H7 (cell line): ENCODE results near the gene GDF7. TPM values are rescaled to one million over a fixed set of nuclear protein-coding genes. Genes with fewer than 3 reads are reported as not detected.

ENCODE experiments used
- DNase-seq: peaks from one replicate; pipeline ENCODE4 v3.0.0; 2012
- H3K27me3 ChIP-seq: 2 replicates; pipeline ENCODE4 v1.6.0; 2011; ENCODE audit warnings: mild to moderate bottlenecking, low read length; ENCODE audit not compliant: control insufficient read depth, insufficient read depth
- H3K36me3 ChIP-seq: replicated peaks from 2 replicates; pipeline ENCODE4 v1.5.1; 2011; ENCODE audit warnings: low read length; ENCODE audit not compliant: control insufficient read depth, insufficient read depth
- H3K4me3 ChIP-seq: 2 replicates; pipeline ENCODE4 v1.5.1; 2011; ENCODE audit warnings: low read depth, mild to moderate bottlenecking, control low read depth, low read length, moderate library complexity; ENCODE audit not compliant: insufficient read depth
- total RNA-seq: library from RNA; depleted of rRNA; stranded (reverse); fragments of >200 nt; shearing (Covaris generic); gene quantifications from 2 replicates; pipeline ENCODE4 v1.2.3, GENCODE V29; 2014

GDF7 gene
- total RNA-seq, 1 experiment from 2014 or later, result 1.4 TPM

DNA sequence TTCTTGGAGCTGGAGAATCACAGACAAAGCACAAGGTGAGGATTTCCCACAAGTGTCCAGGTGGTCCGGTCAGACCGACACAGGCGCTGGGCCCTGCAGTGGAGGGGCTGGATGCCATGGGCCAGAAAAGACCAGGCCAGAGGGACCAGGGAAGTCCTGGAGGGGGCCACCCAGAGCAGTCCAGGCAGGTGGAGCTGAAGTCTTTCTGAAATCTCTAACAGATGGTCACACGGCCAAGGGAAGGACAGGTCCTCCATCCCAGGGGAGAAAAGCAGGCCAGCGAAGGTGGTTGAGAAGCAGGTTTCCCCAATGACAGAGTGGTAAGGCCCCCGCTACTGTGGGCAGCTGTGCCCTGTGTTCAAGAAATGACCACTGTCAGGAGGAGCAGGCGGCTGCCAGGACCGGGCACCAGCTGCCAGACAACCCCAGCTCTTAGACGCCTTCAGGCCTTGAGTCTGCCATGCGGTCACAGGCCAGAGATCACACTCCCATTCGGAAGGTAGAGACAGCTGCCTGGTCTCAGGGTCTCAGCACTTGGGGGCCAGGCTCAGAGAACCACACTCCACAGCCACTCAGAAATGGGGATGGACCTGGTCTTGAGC is 42.0 kb upstream of the GDF7 start:
- Histone ChIP-seq H3K4me3 (no peak overlapping the region), H3K36me3 (no peaks in the 10 kb centered on the region), H3K27me3 (no peaks in the 10 kb centered on the region)
- no peak for DNase-seq

DNA sequence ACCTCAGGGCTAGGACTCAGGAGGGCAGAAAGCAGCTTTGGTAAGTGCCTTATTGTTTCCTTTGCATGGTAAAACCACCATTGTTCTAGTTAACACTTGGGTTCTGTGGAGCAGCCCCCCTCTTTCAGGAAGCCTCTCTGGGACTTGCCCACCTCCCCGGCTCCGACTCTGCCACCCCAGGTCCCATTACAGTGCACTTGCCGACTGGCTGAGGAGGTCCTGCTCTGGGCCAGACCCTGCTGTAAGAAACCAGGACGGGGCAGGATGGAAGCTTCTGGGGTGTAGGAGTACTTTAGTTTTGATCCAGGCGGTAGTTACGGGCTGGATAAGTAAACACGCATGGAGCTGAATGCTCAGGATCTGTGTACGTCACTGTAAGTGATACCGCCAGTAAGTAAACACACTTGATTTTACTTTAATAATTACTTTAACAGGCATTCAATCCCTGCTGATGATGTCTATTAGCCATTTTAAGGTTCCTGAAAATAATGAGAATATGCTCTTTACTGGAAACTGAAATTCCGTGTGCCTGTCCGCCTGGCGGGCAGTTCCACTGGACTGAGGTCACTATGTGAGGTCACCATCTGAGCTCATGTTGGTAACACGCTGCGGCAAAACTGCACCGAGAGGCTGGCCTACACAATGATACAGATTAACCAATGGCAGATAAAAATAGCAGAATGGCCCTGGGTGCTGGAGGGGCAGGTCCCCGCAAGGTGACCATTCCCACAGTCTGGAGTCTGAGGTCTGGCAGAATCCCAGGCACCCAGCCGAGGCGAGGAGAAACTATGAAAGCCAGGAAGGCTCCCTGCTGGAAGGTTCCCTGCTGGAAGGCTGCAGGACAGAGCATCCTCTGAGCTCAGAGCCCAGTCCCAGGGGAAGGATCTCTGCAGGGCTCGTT is 41.2 kb upstream of the GDF7 start:
- Histone ChIP-seq H3K4me3 (no peak overlapping the region), H3K27me3 (no peaks in the 10 kb centered on the region), H3K36me3 (no peaks in the 10 kb centered on the region)
- no peak for DNase-seq

DNA sequence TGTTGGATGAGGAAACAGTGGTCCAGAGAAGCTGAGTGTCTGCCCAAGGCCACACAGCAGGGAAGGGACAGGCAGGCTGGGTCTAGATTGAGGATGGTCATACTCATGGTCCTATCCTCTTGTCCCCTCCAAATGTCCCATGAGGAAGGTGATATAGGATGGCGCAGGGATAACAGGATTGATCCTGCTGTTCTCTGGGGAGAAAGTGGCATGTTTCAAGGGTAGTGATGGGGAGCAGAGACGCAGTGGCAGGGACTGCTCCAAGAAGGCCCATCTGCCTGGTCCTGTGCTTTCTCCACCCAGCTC is 40.6 kb upstream of the GDF7 start:
- DNase-seq, result no peak

DNA sequence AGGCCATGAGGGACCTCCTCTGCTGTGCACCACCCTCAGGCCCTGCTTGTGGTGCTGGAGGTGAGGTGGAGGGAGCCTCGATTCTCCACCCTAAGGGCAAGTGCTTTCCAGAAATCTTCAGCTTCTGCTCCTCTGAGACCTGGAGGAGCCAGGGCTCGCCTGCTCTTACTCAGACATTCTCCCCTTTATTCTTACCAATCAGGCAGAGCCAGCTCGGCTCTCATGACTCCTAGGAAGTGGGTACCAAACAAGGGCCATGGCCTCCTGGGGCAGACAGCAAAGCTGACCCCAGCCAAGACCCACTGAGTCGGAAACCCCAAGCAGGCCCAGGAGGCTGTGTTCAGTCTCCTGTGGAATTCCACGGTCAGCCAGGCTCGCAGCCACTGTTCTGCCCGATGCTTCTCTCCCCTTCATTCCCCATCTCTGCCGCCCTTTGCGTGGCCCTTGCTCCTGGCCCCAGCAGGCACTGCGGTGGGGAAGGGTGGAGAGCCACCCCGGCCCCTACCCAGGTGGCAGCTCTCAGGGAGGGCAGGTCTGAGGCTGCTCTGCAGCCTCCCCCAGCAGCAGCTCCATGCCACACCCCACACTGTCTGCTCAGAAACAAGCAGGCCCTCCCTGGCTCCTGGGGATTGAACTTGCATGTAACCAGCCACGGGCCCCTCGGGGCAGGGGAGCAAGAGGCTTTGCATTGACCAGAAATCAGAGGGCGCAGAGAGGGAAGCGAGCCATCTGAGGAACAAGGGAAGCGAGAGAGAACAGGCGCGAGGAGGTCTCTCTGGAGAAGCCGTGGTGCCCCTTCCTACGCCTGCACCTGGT is 40.0 kb upstream of the GDF7 start:
- H3K36me3 ChIP-seq, result no peaks in the 10 kb centered on the region
- DNase-seq, result no peak
- no peak overlapping the region for H3K4me3 ChIP-seq

More for the DNA sequence above, 40.6 kb upstream of the GDF7 start:
- Histone ChIP-seq H3K36me3 (no peaks in the 10 kb centered on the region), H3K4me3 (no peak overlapping the region), H3K27me3 (no peaks in the 10 kb centered on the region)

DNA sequence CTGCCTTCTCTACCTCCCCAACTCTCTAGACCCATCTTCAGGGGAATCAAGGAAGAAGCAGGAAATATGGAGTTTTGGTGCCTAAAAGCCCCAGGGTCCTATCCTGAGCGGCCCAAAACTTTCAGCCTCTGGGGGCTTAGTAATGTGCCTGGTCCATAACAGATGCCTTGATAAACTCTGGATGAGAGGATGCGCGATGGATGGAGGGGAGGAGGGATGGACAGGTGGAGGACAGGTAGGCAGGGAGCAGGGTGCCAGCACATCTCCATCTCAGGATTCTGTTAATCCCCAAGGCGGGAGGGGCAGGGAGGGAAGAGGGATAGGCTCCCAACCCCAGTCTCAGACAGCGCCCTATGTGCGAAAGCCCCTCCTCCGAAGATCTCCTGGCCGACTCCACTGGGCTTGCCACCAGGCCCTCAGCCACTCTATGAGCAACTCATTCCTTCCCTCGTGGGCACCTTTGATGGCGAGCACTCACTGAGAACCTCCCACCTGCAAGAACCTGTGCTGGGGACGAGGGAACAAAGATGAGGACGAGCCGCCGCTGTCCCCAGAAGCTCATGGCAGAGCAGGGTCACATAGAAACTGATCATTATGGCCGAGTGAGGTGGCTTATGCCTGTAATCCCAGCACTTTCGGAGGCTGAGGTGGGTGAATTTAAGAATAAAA is 39.1 kb upstream of the GDF7 start:
- H3K36me3 ChIP-seq, result no peaks in the 10 kb centered on the region
- no peak overlapping the region for H3K4me3 ChIP-seq
- H3K27me3 ChIP-seq, result no peaks in the 10 kb centered on the region
- DNase-seq, result no peak

More for the DNA sequence above, 40.0 kb upstream of the GDF7 start:
- H3K27me3 ChIP-seq, result no peaks in the 10 kb centered on the region

DNA sequence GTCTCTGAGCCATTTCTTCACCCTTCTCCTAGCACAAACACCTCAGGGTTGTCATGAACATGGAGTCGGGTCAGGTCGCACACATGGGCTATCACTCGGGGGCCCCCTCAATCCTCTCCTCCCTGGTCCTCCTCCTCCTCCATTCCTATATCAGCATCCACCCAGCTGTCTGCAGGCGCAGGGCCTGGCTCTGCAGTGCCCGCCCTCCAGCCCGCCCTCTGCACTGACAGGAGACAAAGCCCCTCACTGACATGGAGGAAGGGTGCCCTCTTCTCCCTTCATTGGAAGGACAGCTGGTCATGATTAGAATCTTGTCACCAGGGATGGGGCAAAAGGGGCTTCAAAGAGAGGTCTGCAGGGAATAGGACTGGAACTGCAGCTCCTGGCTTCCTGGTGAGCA is 37.8 kb upstream of the GDF7 start:
- Histone ChIP-seq H3K36me3 (no peaks in the 10 kb centered on the region), H3K27me3 (no peaks in the 10 kb centered on the region), H3K4me3 (no peak overlapping the region)
- DNase-seq, result no peak

DNA sequence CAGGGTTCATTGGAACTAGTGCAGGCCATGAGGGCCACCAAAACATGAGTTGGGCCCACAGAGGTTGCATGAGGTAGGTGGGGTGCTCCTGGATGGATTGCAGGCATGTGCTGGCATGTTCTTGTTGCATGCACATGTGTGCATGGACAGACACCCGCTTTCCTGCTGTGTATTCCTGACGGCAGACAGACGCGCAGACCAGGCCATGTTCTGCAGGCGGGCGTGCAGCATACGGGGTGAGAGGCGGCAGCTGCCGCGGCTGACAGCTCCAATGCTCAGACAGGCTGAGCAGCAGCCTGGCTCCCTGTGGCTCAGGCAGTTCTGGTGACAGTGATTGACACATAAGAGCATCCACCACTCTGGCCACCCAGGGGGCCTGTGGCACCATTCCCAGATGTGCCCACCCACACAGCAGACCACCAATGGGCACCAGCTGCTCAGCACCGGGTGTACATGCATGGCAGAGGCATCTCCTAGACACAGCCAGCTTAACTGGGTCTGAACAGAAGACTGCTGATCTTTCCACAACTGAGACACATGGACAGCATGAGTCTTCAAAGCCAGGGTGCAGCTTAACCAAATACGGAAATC is 37.3 kb upstream of the GDF7 start:
- no peak for DNase-seq
- Histone ChIP-seq H3K36me3 (no peaks in the 10 kb centered on the region), H3K27me3 (no peaks in the 10 kb centered on the region), H3K4me3 (no peak overlapping the region)

DNA sequence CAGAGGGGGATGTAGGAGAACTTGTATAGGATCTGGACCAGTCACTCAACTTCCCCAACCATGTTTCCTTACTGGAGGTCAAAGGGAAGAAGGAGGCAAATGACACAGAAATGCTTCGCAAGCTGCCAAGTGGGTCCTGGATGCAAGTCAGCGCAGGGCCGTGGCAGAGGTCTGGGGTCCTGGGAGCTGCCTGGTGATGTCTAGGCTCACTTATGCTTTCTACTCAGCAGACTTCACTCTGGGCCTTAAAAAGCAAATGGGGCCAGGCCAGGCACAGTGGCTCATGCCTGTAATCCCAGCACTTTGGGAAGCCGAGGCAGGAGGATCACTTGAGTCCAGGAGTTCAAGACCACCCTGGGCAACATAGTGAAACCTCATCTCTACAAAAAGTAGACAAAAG is 36.0 kb upstream of the GDF7 start:
- DNase-seq, result no peak
- H3K4me3 ChIP-seq, result no peak overlapping the region

DNA sequence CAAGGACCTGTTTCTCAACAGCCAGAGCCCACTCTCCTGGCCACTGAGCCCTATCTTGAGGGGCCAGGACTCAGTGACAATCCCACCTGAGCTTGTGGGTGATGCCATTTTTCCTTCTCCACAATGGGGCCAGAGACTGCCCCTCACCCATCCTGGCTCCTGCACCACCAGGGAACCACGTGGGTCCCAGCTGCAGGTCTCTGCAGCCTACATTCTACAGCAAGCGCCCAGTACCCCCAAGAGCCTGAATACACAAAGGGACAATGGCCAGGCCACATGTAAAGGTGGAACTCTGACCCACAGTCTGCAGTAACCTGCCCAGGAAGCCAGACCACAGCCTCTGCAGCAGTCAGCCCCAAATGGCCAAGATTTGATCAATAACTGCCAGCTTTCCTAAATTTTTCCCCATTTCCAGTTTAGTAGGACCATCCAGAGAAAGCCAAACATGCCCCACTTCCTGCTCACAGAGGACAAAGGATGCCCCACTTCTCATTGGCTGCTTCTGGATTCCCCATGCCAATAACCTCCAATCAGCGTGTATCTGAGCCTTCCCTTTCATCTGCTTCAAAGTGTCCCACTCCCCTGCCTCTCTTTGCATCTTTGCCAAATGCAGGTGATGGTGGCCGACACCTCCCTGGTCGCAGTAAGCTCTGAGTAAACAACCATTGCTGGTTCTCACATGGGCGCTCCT is 35.2 kb upstream of the GDF7 start:
- Histone ChIP-seq H3K27me3 (no peaks in the 10 kb centered on the region), H3K4me3 (no peak overlapping the region), H3K36me3 (no peaks in the 10 kb centered on the region)
- no peak for DNase-seq

More for the DNA sequence above, 36.0 kb upstream of the GDF7 start:
- H3K36me3 ChIP-seq, result no peaks in the 10 kb centered on the region
- no peaks in the 10 kb centered on the region for H3K27me3 ChIP-seq

DNA sequence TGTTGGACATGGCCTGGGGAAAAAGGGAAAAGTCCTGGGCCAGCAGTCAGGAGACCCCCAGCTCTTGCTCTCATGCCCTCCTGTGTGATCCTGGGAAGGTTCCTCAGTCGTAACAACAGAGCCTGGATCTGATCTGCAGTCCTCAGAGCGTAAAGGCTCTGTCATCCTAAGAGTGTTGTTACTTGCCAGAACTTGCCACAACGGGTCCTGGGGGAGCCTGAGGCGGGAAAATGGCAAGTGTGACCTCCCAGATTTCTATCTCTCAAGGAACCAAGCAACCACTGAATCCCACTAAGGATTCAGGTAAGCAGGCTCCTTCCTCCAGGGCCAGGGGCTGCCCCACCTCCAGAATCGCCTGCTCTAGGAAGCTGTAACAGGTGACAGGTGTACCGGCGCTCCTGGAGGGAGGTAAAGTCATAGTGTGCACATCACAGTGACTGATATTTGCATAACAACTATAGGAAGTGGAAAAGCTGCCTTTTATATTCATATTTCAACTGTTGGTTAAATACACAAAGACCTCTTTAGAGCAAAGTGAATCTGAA is 34.4 kb upstream of the GDF7 start:
- H3K4me3 ChIP-seq, result no peak overlapping the region
- H3K36me3 ChIP-seq, result no peaks in the 10 kb centered on the region
- H3K27me3 ChIP-seq, result no peaks in the 10 kb centered on the region
- DNase-seq, result no peak

DNA sequence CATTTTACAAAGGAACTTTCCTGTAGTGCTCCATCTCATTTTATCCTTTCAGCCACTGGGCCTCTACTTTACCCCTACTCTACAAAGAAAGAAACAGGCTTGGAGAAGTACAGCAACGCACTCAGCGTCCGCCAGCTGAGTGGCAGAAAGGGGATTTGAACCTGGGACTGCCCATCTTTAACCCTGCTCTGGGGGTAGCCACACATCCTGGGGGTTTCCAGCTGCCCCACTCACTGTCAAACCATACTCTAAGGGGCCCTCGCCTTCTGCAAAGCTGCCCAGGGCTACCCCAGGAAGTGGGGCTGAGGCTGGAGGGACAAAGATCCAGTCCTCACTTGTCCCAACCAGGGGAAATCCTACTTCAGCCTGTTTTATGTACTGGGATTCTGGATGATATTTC is 33.9 kb upstream of the GDF7 start:
- no peak for DNase-seq
- Histone ChIP-seq H3K27me3 (no peaks in the 10 kb centered on the region), H3K4me3 (no peak overlapping the region), H3K36me3 (no peaks in the 10 kb centered on the region)

DNA sequence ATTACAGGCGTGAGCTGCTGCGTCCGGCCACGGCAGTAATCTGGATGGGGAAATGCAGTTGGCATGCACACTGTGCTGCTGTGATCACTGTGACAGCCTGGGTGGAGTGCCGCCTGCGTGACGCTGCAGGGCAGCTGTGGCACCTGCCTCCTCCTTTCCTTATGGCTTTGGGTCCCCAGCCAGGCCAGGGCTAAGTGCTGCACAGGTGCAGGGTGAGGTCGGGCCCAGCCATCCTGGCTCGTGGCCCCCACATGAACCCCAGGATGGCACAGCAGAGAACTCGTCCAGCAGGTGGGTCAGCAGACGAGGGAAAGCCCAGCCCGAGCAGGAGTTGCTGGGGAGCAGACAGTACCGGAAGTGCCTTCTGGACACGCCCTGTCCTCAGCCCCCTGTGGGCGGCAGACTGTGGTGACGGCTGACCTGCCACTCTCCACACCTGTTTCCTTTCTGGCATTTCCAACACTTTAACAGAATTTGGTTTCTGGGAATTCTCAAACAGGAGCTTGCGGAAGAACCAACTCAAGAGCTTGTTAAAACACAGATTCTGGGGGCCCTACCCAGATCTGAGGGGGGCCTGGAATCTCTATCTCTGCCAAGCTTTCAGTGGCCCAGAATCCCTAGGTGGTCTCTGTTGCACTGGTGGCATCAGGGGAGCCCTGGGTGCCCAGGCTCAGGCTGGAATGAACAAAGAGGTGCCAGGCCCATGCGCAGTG is 33.0 kb upstream of the GDF7 start:
- H3K36me3 ChIP-seq, result no peaks in the 10 kb centered on the region
- DNase-seq, result no peak
- no peaks in the 10 kb centered on the region for H3K27me3 ChIP-seq
- no peak overlapping the region for H3K4me3 ChIP-seq

DNA sequence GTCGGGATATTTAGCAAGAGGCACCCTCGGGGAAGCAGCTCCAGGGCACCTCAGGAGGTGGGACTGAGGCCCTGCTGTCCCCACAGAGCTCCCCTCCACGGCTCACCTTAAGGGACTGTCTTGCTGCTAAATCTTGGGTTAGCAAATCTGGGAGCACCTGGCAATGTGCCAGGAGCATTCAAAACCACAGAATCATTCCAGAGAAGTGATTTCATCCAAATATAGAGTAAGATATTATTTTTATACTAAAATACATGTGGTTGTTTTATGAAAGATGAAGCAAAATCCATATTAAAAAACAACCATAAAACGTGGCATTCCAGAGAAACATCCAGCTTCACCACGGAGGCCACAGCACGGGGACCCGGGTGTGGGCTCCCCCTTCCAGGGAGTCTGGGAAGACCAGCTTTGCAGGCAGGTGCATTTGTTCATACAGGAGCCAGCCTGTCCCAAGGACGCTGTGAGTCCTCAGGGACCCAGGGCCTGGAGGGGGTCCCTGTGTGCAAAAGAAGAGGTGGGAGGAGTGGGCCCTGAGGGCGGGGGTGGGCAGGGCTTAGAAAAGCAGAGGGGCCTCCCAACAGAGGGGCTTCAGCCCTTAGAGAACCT is 32.3 kb upstream of the GDF7 start:
- DNase-seq, result no peak
- H3K36me3 ChIP-seq, result no peaks in the 10 kb centered on the region
- H3K4me3 ChIP-seq, result no peak overlapping the region
- H3K27me3 ChIP-seq, result no peaks in the 10 kb centered on the region
